HL-60/S4 treated with retinoic acid at 250 ng/mL for 4 days and 3 days (cell line): ENCODE data around the gene ARAP2.

Source experiments
- in situ Hi-C: fragments of 300-500 bp; cut with MboI; formaldehyde crosslinking; loops from 2 replicates; pipeline ENCODE4 v1.7.0; 2022; ENCODE audit warnings: low sequenced_read_pairs

Gene ARAP2

DNA sequence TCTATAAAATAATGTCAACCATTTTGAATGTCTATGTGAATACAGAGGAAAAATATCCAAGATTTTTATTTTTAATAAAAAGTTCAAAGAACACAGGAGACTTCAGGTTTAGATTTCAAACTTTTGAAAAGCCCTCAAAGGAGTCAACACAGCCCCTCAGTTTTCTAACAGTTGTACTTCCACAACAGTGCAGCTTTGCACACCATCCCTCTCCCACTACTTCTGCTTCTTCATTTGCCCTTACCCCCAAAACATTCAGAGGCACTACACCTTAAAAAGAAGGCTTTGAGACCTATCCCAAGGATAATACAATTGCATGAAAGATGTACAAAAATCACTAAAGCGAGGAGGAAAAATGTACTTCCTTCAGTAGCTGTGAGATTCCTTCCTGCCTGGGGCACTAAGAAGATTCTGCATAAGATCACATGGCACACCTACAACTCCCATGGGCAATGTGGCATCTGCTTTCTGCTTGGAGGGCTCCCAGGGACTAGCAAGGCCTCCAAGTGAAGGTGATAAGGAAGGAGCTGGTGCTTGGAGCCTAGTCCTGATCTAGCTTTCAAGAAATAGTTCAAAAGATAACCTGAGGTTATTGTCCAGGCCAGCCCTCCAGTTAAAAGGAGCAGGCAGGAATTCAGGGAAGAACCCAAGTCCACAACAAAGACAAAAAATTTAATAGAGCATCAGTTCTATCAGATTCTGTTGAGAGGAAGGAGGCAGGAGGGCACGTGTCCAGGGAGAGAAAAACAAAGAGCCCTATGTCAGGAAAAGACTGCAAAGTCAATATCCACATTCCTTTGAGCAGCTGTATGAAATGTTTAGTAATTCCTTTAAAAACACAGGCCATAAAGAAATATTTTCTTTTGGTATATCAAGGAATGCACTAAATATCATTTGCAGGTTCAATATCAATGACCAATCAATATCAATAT, 19.1 kb downstream of the ARAP2 start:
- in situ Hi-C loops: no loop called here

DNA sequence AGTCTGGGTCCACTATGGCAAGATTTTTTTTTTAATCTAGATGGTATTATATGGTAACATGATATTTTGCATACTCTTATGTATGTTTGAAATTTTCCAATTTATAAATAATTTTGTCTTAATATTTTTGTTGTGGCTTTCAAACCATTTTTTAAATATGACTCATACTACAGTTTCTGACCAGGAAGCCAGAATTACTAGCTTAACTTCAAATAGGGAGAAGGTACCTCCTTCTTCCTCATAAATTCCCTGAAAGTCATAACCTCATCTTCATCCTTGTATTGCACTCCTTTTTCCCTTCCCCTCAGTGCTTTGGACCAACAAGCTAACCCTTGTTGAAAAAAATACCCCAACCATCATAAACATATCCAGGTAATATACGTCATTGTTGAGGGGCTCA, 21.6 kb downstream of the ARAP2 start:
- in situ Hi-C loops: no loop called here

DNA sequence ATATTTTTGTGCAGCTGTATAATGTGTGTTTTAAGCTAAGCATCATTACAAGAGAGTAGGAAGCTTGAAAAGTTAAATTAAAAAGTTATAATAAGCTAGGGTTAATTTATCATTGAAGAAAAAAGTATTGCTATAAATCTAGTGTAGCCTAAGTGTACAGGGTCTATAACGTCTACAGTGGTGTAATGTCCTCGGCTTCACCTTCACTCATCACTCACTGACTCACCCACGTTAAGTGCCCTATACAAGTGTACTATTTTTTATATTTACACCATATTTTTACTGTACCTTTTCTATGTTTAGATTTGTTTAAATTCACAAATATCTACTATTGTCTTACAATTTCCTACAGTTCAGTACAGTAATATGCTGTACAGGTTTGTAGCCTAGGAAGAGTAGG, 23.5 kb downstream of the ARAP2 start:
- in situ Hi-C loops: no loop called here

DNA sequence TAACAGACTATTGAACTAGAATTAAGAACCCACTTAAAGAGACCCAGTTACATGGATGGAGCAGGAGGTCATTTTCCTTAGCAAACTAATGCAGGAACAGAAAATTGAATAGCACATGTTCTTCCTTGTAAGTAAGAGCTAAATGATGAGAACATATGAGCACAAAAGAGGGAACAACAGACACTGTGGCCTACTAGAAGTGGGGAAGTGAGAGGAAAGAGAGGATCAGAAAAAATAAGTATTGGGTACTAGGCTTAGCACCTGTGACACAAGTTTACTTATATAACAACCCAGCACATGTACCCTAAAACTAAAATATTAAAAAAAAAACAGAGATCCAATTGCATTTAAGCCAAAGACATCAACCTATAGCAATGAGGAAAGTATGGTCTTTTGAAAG, 26.2 kb downstream of the ARAP2 start:
- in situ Hi-C loops: no loop called here

DNA sequence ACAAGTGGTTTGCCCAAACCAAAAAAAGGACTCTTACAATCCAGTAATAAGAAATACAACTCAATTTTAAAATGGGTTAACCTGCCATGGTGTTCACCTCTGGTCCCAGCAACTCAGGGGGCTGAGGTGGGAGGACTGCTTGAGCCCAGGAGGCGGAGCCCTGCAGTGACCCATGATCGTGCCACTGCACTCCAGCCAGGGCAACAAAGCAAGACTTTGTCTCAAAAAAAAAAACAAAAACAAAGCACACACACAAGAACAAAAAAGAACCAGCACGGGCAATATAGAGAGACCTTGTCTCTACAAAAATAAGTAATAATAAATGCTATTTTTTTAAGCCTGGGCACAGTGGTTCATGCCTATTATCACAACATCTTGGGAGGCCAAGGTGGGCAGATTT, 28.7 kb downstream of the ARAP2 start:
- in situ Hi-C loops: no loop called here

DNA sequence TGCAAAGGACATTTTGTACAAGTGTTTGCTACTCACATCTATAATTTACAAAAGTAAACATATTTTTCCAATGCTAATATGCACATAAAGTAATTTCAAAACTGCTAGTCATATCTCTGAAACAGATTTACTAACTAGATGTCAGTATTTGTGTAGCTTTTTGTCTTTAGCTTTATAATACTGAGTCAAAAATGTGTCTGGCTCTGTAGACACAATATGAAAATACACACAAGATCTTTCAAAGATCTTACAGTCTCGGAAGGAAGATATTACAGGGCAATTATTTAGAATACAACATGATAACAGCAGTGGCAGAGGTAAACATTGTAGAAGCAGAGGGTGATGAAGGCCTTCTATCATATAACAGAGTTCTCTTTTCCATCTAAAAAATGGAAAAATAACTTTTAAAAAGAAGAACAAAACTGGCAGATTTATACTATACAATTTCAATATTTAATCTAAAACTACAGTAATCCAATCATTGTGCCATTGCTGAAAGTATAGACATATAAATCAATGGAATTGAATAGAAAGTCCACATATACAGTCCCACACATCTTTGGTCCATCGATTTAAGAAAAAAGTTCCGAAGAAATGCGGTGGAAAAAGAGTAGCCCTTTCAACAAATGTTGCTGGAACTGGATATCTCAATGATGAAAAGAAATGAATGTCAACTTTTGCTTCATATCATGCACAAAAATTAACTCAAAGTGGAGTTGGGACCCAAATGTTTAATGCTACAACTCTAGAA, 29.4 kb downstream of the ARAP2 start:
- in situ Hi-C loops: no loop called here

DNA sequence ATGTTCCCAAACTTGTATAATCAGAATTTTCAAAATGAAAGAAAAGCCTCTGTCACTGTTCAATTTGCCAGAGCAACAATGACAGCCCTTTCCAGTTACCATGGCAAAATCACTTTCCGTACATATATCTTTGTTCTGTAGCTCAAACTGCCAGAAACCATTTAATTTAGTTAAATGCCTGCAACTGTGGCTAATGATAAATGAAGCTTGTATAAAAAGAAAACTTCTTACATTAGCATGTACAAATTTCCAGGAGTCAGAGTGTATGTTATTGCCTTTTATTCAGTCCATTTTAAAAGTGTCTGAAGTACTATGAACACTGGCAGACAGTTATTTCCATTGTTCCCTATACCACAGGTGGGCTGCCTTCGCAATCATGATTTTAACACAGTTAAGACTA, 30.3 kb downstream of the ARAP2 start:
- in situ Hi-C loops: no loop called here

DNA sequence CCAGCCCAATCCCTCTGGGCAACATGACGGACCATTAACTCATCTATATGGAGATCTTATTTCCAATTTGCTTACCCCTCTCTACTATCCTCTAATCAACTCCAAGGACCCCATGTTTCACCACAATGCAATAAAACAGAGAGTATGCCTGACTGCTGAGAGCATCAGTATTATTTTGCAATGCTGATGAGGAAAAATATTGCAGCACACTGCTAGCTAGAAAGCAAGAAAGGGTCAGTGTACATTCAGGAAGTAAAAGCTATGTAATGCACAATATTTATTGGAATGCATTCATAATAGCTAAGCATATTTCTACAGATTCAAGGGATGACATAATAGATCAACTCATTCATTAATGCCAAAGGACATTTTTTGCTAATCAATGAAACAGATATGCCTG, 33.2 kb downstream of the ARAP2 start:
- in situ Hi-C loops: no loop called here

DNA sequence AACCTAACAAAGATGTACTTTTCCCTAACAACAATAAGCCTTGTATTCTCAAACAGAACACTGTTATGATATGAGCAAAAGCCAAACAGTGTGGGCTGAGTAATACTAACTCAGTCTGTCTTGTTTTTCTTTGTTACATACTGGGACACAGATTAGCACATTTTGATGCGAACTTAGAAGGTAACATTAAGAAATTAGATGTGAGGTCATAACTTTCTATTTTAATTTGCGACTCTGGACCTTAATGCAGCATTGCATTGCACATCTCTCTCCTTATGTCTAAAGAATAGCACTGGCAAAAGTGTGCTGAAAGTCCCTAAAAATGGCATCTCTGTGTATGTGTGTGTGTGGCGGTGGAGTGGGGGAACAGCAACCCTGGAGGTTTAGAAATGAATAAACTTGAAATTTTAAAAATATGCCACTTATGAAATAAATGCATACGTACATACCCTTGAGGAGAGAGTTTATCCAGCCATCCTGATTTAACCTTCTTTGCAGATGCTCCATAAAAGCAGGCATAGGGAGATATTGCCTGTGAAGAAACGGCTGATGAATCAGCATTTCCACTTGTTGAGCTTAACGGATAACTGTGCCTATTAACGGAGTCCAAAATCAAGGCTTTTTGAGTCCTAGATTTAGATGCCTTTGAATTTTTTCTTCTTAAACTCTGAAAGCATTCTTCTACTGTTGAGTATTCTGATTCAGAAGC, 34.2 kb downstream of the ARAP2 start:
- in situ Hi-C loops: no loop called here

DNA sequence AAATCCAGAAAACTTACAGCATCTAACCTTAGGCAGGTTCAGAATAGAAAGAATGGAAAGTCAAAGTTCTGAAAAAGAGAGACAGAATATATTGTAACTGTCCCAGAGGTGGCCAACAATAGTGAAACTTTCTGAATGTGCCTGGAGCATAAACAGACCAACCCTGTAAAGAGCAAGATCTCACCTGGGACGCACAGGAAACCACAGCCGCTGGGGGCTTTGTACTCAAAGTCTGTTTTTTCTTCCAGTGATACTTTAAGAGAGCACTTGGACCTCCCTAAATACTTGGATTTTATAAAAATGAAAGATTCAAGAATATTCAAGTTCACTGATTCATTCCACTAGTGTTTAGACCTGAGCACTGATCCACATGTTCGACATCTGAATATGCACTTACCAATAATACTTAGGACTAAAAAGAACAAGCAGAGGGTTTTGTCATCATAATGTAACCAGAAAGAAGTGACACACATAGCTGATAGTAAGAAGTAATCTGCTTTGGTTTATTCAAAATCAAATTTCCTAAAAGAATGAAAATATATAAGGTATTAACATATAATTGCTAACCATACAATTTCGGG, 35.3 kb downstream of the ARAP2 start:
- in situ Hi-C loops: no loop called here

DNA sequence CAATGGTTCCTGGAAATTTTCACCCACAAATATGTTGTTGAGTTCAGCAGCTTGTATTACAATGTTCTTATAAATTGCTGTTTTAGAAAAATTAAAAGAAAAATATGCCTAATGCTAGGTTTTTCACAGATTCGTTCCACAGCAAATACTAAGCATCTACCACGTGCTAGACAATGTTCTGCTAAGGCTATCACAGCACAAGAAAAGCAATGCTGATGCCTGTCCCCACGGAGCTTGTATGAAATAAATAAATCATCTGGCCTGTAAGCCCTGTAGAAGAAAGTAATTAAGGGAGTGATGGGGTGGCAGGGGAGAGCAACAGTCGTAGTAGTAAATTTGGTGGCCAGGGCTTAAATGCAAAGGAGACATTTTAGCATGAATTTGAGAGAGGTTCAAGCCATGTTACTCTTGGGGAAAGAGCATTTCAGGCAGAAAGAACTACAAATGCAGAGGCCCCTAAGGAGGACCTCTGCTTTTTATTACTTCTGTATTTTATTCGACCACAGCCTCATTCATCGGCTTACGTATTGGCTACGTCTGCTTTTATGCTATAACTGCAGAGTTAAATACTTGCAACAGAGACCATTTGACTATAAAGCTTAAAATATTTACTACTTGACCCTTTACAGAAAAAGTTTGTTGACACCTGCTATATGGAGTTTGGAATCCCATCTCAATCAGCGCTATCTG, 36.3 kb downstream of the ARAP2 start:
- in situ Hi-C loops: no loop called here

DNA sequence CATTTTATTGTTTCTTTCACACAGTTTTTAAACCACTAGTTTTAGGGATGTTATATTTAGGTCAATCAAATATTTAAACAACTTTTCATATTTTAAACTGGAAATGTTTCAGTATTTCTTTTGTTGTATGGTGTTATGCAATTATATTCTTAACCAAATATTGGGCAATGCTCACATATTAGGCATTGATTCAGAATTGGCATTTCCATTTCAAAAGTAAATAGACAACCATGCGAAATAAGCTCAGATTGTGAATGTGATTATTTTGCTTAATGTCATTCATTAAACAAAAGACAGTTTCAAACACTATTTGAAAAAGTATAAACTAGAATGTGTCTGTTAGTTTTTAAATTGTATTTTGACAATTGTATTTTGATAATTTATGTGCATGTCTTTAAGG, 36.9 kb downstream of the ARAP2 start:
- in situ Hi-C loops: no loop called here

DNA sequence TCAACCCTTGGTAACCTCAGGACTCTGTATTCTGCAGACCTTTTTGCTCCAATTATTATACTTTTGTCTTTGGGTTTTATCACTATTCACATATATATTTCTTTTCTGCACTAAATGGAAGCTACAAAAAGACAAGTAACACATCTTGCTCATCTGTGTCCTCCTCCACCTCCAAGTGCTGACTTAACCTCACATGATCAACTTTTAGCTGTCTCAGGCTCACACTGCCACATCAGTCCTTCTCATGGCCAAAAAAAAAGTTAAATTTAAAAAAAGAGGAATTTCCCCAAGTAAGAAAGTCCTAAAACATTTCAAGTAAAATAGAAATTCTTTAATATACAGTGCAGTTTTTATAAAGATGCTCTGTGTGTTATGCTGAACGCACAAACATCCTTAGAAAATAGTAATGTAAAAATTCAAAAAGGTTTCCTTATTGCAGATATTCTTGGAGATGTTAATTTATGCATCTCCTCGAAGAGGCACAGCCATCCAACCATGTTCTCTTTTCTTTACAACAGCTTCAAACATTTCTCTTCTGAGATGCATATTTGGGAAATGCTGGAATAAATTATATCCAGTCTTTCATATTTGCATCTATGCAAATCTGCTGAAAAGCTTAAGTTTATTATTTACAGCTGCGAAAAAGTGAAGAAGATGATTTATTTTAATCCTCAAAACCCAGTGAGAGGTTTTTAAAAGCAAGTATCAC, 37.6 kb downstream of the ARAP2 start:
- in situ Hi-C loops: no loop called here

DNA sequence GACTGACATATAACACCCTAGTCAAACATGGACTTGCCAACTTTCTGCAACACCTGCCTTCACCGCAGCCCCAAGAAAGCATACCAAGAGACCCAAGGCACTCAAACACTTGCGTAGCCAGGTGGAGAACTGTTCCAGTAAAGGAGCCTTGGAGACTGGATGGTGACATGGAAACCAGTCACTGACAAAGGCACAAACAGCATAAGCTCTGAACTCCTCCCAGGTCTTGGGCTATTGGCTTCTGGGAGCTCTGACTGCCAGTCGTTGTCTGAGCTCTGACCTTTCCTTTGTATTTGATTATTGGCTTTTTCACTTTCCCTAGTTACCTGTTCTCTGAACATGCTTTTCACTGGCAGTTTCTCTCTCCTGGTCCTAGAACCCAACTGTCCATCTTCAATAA, 38.3 kb downstream of the ARAP2 start:
- in situ Hi-C loops: no loop called here

DNA sequence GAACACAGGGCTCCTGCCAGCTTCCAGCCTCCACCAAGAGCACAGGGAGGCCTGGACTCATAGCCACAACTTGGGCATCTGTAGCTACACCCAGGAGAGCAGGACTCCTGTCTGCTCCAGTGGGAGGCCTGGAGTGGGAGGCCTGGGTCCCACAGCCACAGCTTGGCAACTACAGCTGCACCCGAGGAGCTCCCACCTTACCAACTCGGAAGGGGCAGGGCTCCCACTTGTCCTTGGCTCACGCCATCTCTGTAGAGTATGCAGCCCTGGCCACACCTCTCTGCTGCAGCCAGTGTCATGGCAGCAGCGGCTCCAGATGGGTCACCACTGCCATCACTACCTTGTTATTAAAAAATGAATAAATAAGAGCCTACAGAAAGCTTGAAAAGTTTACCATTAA, 45.5 kb downstream of the ARAP2 start:
- in situ Hi-C loops: no loop called here

DNA sequence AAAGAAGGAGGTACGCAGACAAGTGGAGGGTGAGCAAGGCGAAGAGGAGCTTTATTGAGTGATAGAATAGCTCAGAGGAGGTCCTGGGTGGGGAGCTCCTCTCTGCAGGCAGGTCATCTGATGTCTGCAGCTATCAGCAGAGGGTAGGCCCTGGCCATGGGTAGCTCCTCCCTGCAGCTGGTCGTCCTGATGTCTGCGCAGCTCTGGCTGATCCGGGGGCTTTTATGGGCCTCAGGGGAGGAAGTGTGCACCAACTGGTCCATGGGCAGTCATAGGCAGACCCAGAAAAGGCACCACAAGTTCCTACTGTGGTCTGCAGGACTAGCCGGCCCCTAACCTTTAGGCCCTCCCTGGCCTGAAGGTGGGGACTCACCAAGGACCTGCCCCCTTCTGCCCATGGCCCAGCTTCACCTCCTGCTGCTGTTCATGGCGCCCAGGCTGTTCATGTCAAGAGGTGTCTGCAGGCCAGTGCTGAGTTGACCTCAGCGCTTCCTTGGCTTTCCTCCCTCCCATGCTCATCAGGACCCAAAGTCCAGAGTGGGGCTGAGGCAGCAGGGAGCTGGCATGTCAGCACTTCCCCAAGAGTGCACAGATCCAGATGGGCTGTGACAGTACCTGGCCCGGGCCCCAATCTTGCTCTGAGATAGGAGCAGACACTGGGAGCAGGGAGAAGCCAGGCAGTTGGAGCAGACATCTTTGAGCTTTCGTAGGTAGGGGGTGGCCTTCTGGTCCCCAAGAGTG, 46.1 kb downstream of the ARAP2 start:
- in situ Hi-C loops: no loop called here

DNA sequence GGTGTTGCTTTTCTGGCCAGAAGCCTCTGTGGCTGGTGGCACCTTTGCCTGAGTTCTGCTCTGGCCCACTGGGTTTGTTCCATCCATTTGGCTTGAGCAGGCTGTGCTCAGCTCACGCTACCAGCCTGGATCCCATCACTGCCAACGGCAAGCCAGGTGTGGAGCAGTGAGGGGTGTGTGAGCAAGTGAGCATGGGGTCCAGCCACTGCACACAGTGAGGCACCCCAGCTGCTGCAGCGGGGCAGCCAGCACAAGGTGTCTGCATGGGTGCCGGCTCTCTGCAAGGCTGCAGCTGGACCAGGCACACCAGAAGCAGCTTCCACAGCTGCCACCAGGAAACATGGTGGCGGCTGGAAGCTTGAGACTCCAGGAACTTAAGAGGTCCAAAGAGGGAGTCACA, 46.8 kb downstream of the ARAP2 start:
- in situ Hi-C loops: no loop called here

DNA sequence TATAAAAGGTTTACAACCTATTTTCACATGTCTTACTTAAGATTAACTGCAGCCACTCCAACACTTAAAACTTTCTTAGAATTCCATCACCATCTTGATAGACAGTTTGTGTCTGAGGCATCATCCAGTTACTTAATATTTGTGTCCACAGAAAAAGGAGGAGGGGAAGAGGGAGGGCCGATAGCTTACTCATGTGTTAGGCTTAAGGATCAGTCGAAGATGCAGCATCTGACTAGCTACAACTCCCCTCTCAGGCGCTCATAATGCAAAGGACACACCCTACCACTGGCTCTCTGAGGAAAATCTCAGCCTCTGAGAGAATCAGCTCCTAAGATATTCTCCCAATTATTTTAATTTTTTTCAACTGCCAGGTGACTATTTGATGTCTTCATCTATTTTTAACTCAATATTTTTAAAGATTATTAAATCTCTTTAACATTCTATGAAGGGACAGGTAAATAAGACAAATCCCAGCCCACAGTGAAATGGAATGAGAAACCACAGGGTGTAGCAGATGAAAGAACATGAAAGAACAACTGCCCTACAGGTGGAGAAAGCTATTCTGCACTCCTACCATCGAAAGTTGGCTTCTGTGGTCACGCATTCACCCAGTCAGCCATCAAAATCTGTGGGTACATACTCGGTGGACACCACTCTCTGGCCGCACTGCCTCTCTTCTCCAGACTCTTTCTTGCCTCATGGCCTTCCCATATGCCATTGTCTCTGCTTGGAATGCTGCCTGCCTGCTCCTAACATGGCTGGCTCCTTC, 48.0 kb downstream of the ARAP2 start:
- in situ Hi-C loops: no loop called here

DNA sequence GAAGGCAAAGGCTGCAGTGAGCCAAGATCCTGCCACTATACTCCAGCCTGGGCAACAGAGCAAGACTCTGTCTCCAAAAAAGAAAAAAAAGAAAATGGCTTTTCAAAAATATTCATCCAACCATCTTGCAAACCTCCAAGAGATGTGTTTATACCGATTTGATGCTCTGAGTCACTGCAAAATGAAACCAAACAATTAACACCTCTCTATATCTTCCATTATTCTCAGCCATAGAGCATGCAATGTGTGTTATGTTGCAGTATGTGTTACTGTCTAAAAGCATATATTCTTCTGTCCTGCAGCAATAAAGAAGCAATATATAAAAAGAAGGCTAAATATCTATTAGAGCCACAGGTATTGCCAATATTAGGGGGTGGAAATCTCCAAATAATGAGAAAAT, 51.4 kb downstream of the ARAP2 start:
- in situ Hi-C loops: no loop called here
